Measurements from ENCODE around the gene ABHD15. TPM values are rescaled to one million over a fixed set of nuclear protein-coding genes. Genes with fewer than 3 reads are reported as not detected.
A peak's percentile ranks its signal among the peaks of the same experiment; 100 is the strongest.

ABHD15 gene
- total and polyA plus RNA-seq, 8 donors = 3.9 to 10.6 (median 6.5) TPM

GRCh38 chr17:29571883-29572681 lies 5.2 kb upstream of the ABHD15 start:
- H3K27me3 ChIP-seq = no peaks in the 10 kb centered on the region
- no peak overlapping the region for H3K27ac ChIP-seq
- no peaks in the 10 kb centered on the region for H3K9me3 ChIP-seq
- intact Hi-C loops (cut with DNase I) = no loop called here
- peak in 1 of 4 donors; percentile 7 for ATAC-seq
- H3K36me3 ChIP-seq = no peaks in the 10 kb centered on the region
- WGBS, 2 donors = 48 to 51% methylated on average over 28 to 30 of the region's 30 CpGs
- peaks cover 6 to 14% (median 7%) of the 10 kb centered on the region in 3 donors for H3K4me1 ChIP-seq
- TF ChIP-seq CTCF (IDR thresholded peaks at IDR 0.05) = no peak
- FAIRE-seq = no peak
- DNase-seq = peak in 4 of 6 donors; percentile 18 to 80 (median 52)
- peak overlapping the region in 2 of 4 donors; percentile 28 to 38 for H3K4me3 ChIP-seq

GRCh38 chr17:29571486-29571882 lies 4.6 kb upstream of the ABHD15 start:
- 89 to 92% methylated on average over 6 of the region's 6 CpGs for WGBS, 2 donors
- ATAC-seq (no peak), FAIRE-seq (no peak), DNase-seq (peak in 2 of 6 donors; percentile 12 to 47)
- Histone ChIP-seq H3K36me3 (no peaks in the 10 kb centered on the region), H3K4me3 (no peak overlapping the region), H3K4me1 (peaks cover 6 to 14% (median 7%) of the 10 kb centered on the region in 3 donors), H3K27ac (no peak overlapping the region), H3K9me3 (no peaks in the 10 kb centered on the region), H3K27me3 (no peaks in the 10 kb centered on the region)
- no peak for TF ChIP-seq CTCF (IDR thresholded peaks at IDR 0.05)
- intact Hi-C loops (cut with DNase I) = no loop called here

- H3K27ac ChIP-seq = no peak overlapping the region
- intact Hi-C loops (cut with DNase I) = no loop called here
Observed at GRCh38 chr17:29570521-29570920, 3.7 kb upstream of the ABHD15 start.

GRCh38 chr17:29569245-29569950 lies 2.6 kb upstream of the ABHD15 start:
- no peak for ATAC-seq
- 59 to 71% methylated on average over 14 of the region's 14 CpGs for WGBS, 2 donors
- Histone ChIP-seq H3K9me3 (no peaks in the 10 kb centered on the region), H3K27me3 (no peaks in the 10 kb centered on the region), H3K4me1 (peaks cover 6 to 24% (median 23%) of the 10 kb centered on the region in 3 donors), H3K4me3 (peak overlapping the region; percentile 52 to 81 (median 66)), H3K36me3 (no peaks in the 10 kb centered on the region), H3K27ac (peak overlapping the region; percentile 78 to 89 (median 80))
- no peak for TF ChIP-seq CTCF (IDR thresholded peaks at IDR 0.05)
- intact Hi-C loops (cut with DNase I) = no loop called here
- no peak for FAIRE-seq
- DNase-seq = peak in 3 of 6 donors; percentile 19 to 67 (median 47)

More at GRCh38 chr17:29570521-29570920, 3.7 kb upstream of the ABHD15 start:
- Histone ChIP-seq H3K36me3 (no peaks in the 10 kb centered on the region), H3K27me3 (no peaks in the 10 kb centered on the region), H3K9me3 (no peaks in the 10 kb centered on the region), H3K4me3 (no peak overlapping the region), H3K4me1 (peaks cover 6 to 21% (median 14%) of the 10 kb centered on the region in 3 donors)
- ATAC-seq (no peak), FAIRE-seq (no peak), DNase-seq (peak in 3 of 6 donors; percentile 14 to 34 (median 30))
- no peak for TF ChIP-seq CTCF (IDR thresholded peaks at IDR 0.05)
- 85 to 89% methylated on average over 7 of the region's 7 CpGs for WGBS, 2 donors
